Measurements from ENCODE around the gene FOXP1. TPM values are rescaled to one million over a fixed set of nuclear protein-coding genes. Genes with fewer than 3 reads are reported as not detected.

Gene FOXP1
- total RNA-seq, 1 donor from 2014 or later: 195 TPM

DNA sequence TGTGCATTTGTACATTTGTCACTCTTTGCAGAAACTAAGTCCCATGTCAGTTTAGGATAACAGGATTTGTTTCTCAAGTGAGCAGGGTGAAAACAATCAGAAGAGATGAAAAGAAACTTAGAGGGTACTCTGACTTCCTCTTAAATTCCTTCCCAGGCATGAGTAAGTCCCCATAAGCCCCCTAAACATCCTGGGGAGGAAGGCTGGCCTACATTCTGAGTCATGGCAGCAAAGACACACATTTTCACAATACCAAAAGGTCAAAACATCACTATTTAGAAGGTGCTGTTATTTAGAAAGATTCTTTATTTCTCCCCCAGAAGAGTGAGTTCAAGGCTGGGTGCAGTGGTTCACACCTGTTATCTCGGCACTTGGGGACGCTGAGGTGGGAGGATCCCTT is 7.6 kb upstream of the FOXP1 start:
- DNase-seq (ENCODE audit: extremely low spot score, unreplicated experiment): no peak
- Mint-ChIP-seq H3K4me1 (ENCODE audit: unreplicated experiment) (peaks cover 23% of the 10 kb centered on the region), H3K27ac (ENCODE audit: unreplicated experiment) (no peak overlapping the region)

DNA sequence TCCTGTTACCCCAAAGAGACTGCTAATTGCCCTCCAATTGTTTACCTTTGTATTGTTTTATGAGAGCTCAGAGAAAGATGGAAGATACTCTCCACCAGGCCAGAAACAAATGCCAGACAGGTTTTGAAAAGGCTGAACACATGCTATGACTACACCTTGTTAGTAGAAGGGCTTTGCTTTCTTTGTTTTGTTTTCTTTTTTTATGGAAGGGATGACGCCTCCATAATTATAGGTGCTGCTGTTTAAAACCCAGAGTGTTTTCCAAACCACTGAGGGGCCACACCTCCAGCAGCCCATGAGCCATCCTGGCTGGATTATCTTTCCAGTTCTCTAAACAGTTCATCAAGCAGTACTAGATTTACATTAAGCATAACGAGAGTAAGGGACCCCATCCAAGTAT is 5.6 kb upstream of the FOXP1 start:
- H3K27ac Mint-ChIP-seq (ENCODE audit: unreplicated experiment): no peak overlapping the region

More for the DNA sequence above, 7.6 kb upstream of the FOXP1 start:
- H3K9me3 Mint-ChIP-seq (ENCODE audit: unreplicated experiment): peaks cover 13% of the 10 kb centered on the region
- TF ChIP-seq, protein P1, sequence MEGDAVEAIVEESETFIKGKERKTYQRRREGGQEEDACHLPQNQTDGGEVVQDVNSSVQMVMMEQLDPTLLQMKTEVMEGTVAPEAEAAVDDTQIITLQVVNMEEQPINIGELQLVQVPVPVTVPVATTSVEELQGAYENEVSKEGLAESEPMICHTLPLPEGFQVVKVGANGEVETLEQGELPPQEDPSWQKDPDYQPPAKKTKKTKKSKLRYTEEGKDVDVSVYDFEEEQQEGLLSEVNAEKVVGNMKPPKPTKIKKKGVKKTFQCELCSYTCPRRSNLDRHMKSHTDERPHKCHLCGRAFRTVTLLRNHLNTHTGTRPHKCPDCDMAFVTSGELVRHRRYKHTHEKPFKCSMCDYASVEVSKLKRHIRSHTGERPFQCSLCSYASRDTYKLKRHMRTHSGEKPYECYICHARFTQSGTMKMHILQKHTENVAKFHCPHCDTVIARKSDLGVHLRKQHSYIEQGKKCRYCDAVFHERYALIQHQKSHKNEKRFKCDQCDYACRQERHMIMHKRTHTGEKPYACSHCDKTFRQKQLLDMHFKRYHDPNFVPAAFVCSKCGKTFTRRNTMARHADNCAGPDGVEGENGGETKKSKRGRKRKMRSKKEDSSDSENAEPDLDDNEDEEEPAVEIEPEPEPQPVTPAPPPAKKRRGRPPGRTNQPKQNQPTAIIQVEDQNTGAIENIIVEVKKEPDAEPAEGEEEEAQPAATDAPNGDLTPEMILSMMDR (IDR thresholded peaks at IDR 0.05): no peak
- H3K27me3 Mint-ChIP-seq (ENCODE audit: unreplicated experiment): no peaks in the 10 kb centered on the region
- H3K4me3 Mint-ChIP-seq (ENCODE audit: unreplicated experiment): no peak overlapping the region
- H3K36me3 Mint-ChIP-seq (ENCODE audit: unreplicated experiment): no peaks in the 10 kb centered on the region

DNA sequence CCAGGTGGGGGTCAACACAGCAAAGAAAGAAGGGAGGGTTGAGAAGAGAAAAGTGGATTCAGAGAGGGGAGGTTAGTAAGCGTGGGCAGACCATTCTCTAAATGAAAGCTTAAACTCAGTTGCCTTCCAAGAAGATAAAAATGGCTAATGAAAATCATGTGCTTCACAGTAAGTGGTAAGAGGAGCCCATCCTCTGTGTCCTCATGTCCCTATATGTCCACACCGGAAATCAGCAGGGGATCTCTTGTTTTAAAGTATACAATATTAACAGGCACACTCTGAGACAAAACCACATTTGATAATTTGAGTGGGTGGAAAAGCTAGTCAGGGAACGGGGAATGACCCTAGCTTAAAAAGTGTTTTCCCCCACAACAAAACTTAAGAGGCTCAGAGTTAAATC is 4.4 kb upstream of the FOXP1 start:
- H3K27ac Mint-ChIP-seq (ENCODE audit: unreplicated experiment): peak overlapping the region; percentile 59
- DNase-seq (ENCODE audit: extremely low spot score, unreplicated experiment): no peak
- no peaks in the 10 kb centered on the region for H3K9me3 Mint-ChIP-seq (ENCODE audit: unreplicated experiment)
- H3K4me3 Mint-ChIP-seq (ENCODE audit: unreplicated experiment): no peak overlapping the region
- no peaks in the 10 kb centered on the region for H3K36me3 Mint-ChIP-seq (ENCODE audit: unreplicated experiment)
- no peaks in the 10 kb centered on the region for H3K27me3 Mint-ChIP-seq (ENCODE audit: unreplicated experiment)
- H3K4me1 Mint-ChIP-seq (ENCODE audit: unreplicated experiment): peaks cover 38% of the 10 kb centered on the region
- TF ChIP-seq, protein P1 (IDR thresholded peaks at IDR 0.05): no peak

More for the DNA sequence above, 5.6 kb upstream of the FOXP1 start:
- no peaks in the 10 kb centered on the region for H3K36me3 Mint-ChIP-seq (ENCODE audit: unreplicated experiment)
- TF ChIP-seq, protein P1 (IDR thresholded peaks at IDR 0.05): no peak
- no peak for DNase-seq (ENCODE audit: extremely low spot score, unreplicated experiment)
- peaks cover 3% of the 10 kb centered on the region for H3K9me3 Mint-ChIP-seq (ENCODE audit: unreplicated experiment)
- H3K4me1 Mint-ChIP-seq (ENCODE audit: unreplicated experiment): peaks cover 38% of the 10 kb centered on the region
- no peaks in the 10 kb centered on the region for H3K27me3 Mint-ChIP-seq (ENCODE audit: unreplicated experiment)
- H3K4me3 Mint-ChIP-seq (ENCODE audit: unreplicated experiment): no peak overlapping the region

DNA sequence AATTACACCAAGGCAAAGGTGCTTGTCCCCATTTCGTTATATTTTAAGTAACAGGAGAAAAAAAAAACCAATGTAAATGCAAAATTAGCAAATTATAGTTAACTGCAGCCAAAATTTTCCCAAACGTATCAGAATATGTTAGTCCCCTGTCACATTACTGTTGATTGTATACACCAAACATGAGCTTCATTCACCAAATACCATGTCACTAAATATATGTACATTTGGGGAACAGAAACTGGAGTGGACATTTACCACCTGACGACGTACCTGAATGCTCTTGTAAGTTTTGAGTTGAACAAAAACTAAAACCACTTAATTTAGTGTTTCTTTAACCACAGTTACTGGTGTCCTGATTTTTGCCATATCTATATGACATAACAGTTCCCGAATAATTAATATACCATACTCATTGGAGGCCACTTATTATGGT is 3.3 kb upstream of the FOXP1 start:
- H3K36me3 Mint-ChIP-seq (ENCODE audit: unreplicated experiment): no peaks in the 10 kb centered on the region
- H3K9me3 Mint-ChIP-seq (ENCODE audit: unreplicated experiment): no peaks in the 10 kb centered on the region
- no peaks in the 10 kb centered on the region for H3K27me3 Mint-ChIP-seq (ENCODE audit: unreplicated experiment)
- DNase-seq (ENCODE audit: extremely low spot score, unreplicated experiment): no peak
- peak overlapping the region; percentile 36 for H3K4me3 Mint-ChIP-seq (ENCODE audit: unreplicated experiment)
- TF ChIP-seq, protein P1 (IDR thresholded peaks at IDR 0.05): no peak
- peaks cover 38% of the 10 kb centered on the region for H3K4me1 Mint-ChIP-seq (ENCODE audit: unreplicated experiment)
- H3K27ac Mint-ChIP-seq (ENCODE audit: unreplicated experiment): peak overlapping the region; percentile 99

DNA sequence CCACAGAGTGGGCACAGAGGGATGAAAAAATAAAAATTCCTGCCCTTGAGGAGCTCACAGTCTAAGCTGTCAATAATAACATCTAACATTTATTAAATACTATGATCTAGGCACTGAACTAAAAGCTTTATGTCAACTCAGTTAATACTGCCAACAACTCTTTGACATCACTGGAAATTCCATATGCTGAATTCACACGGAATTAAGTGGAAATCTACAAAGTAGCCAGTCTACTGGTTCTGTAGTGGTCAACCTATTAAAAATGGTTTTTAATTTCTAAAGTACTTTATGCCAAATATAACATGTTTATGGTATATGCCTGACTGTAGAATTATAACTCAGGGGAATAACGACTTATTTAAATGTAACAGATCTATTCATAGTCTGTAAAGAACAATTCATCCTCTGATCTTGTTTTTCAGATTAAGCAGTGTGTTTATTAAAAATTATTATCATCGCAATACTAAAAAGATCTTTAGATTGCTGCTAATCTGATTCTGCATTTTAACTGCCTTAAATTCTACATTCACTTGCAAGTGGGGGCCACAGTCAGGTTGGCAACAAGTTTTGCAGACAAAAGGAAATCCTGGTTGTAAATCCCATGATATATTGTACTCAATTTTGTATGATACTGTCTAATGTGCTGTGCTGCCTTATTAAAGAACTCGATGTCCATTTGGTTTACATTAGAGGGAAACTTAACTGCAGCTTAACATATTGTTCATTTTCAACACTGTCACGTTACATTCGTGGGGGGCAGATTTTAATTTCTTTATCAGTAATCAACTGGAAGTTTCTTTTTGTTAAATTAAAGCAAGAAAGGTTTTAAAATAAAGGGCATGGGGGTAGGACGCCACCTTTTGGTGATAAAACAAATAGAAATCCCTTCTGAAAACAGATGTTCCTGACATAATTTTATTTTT is 2.6 kb upstream of the FOXP1 start:
- Mint-ChIP-seq H3K4me3 (ENCODE audit: unreplicated experiment) (peak overlapping the region; percentile 86), H3K27me3 (ENCODE audit: unreplicated experiment) (no peaks in the 10 kb centered on the region), H3K4me1 (ENCODE audit: unreplicated experiment) (peaks cover 38% of the 10 kb centered on the region), H3K9me3 (ENCODE audit: unreplicated experiment) (no peaks in the 10 kb centered on the region), H3K27ac (ENCODE audit: unreplicated experiment) (peak overlapping the region; percentile 99), H3K36me3 (ENCODE audit: unreplicated experiment) (no peaks in the 10 kb centered on the region)
- TF ChIP-seq, protein P1 (IDR thresholded peaks at IDR 0.05): peak; percentile 77
- DNase-seq (ENCODE audit: extremely low spot score, unreplicated experiment): no peak
